LHCN-M2 (cell line): ENCODE measurements around the gene OR52A5. TPM values are rescaled to one million over a fixed set of nuclear protein-coding genes. Genes with fewer than 3 reads are reported as not detected.
"Not testable (repeated sequence)": the region's sequence is repeated elsewhere in the genome, so short reads cannot be mapped to it uniquely, and the experiment has no call there.

Source experiments
- DNase-seq: peaks from one replicate; pipeline ENCODE4 v3.0.0-alpha.2; 2012; ENCODE audit warnings: low read depth
- polyA plus RNA-seq: library from polyadenylated mRNA; unstranded; fragments of >200 nt; gene quantifications from one replicate; pipeline ENCODE4 v1.2.1, GENCODE V29; 2012; ENCODE audit warnings: missing spikeins
- total RNA-seq: library from RNA; depleted of rRNA; stranded (reverse); fragments of >200 nt; gene quantifications from 2 replicates; pipeline ENCODE4 v1.2.3, GENCODE V29; 2014; rRNA removed

OR52A5 gene
- not detected in 2 replicates for total RNA-seq
- not detected for polyA plus RNA-seq

- DNase-seq, result no peak
Measured at GRCh38 chr11:5137996-5138395, at the start of gene OR52A5. Gene OR52A5, minus strand, starts transcription at chr11:5138356. Its CDS starts 5,714 bp downstream, at chr11:5132642.

DNA sequence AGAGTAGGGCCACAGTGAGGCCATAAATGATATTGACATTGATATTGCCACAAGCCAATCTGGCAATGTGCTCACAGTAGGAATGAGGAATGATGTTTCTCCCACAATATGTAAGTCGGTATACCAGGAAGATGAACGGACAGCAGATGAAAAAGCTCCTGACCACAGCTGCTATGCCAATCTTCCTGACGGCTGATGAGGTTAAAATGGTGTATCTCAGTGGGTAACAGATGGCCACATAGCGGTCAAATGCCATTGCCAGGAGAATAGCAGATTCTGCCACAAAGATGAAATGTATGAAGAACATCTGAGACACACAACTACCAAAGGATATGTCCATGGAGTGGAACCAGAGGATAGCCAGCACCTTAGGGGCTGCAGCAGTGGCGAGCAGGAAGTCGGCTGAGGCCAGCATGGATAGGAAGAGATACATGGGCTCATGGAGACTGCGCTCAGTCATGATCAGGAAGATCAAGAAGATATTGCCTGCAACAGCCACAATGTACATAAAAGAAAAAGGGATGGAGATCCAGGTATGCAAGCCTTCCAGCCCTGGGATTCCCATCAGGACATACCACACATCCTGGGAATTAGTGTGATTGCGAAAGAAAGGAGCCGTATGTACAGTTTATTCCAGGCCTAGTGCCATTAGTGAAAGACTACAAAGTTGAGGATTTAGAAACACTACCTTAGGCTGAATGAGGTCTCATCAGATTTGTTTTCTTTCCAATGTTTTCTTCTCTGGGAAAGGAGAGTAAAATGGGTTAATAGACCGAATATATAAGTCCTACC is 40.1 kb upstream of the OR52A5 start:
- DNase-seq, result peak; percentile 5

DNA sequence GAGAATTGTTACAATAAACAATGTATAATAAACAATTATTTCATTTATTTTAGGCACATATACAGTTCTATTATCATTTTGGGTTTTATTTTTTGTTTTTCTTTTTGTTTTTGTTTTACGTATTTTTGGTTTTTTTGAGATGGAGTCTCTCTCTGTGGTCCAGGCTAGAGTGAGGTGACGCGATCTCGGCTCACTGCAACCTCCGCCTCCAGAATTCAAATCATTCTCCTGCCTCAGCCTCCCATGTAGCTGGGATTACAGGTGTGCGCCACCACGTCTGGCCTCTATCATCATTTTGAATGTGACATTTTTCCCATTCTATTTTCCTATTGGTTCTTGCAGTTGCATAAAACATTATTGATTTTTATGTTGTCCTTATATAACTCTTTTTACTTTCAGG is 36.8 kb upstream of the OR52A5 start:
- no peak for DNase-seq

- no peak for DNase-seq
Measured at GRCh38 chr11:5171856-5172255, 33.7 kb upstream of the OR52A5 start.

GRCh38 chr11:5165898-5166297 is 27.7 kb upstream of the OR52A5 start:
- not testable (repeated sequence) for DNase-seq

- not testable (repeated sequence) for DNase-seq
Measured at GRCh38 chr11:5164807-5165206, 26.7 kb upstream of the OR52A5 start.

DNA sequence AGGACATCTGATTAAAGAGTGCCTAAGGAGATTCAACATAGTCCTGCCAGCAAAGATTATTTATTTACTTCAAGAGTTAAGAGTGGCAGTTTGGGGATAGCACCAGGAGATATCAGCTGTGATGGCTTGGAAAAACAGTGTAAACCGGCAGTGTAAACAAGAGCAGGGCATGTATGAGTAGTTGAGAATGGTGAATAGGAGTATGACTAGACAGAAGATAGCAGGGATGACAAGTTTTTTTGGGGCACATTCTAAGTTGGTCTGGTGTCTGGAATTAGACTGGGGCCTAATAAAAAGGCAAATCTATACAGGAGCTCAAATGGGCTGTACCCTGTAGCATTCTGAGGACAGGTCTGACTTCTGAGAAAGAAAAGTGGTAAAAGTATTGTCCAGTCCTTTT is 22.9 kb upstream of the OR52A5 start:
- not testable (repeated sequence) for DNase-seq

- DNase-seq, result not testable (repeated sequence)
Measured at GRCh38 chr11:5160217-5160616, 22.1 kb upstream of the OR52A5 start.

GRCh38 chr11:5159806-5160205 is 21.6 kb upstream of the OR52A5 start:
- DNase-seq, result no peak

- no peak for DNase-seq
Measured at GRCh38 chr11:5154657-5155056, 16.5 kb upstream of the OR52A5 start, which contains the start of gene OR52A1. Gene OR52A1, minus strand, starts transcription at chr11:5154757. Its CDS starts 2,388 bp downstream, at chr11:5152369.

- DNase-seq, result no peak
Measured at GRCh38 chr11:5153574-5154431, 15.6 kb upstream of the OR52A5 start.

GRCh38 chr11:5151713-5152153 is 13.6 kb upstream of the OR52A5 start:
- no peak for DNase-seq

DNA sequence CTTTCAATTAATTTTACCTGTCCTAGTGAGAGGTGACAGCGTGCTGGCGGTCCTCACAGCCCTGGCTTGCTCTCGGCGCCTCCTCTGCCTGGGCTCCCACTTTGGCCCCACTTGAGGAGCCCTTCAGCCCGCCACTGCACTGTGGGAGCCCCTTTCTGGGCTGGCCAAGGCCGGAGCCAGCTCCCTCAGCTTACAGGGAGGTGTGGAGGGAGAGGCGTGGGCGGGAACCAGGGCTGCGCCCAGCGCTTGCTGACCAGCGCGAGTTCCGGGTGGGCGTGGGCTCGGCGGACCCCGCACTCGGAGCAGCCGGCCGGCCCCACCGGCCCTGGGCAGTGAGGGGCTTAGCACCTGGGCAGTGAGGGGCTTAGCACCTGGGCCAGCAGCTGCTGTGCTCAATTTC is 6.0 kb upstream of the OR52A5 start:
- not testable (repeated sequence) for DNase-seq

GRCh38 chr11:5137014-5137413 is 1.1 kb downstream of the OR52A5 start:
- no peak for DNase-seq

DNA sequence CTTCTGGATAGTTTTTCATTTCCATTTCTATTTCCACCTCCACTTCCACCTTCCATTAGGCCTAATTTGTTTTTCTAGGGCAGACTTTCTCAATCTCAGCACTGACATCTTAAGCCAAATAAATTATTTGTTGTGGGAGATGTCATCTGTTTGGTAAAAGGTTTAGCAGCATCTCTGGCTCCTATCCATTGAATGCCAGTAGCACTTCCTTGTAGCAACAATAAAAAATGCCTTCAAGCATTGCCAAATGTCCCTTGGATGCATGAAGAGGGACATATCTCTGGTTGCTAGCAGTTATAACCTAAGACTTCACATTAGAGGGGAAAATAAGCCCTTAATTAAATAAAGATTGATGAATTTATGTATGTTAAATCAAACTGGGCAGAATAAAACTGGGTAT is 1.9 kb downstream of the OR52A5 start:
- DNase-seq, result no peak

DNA sequence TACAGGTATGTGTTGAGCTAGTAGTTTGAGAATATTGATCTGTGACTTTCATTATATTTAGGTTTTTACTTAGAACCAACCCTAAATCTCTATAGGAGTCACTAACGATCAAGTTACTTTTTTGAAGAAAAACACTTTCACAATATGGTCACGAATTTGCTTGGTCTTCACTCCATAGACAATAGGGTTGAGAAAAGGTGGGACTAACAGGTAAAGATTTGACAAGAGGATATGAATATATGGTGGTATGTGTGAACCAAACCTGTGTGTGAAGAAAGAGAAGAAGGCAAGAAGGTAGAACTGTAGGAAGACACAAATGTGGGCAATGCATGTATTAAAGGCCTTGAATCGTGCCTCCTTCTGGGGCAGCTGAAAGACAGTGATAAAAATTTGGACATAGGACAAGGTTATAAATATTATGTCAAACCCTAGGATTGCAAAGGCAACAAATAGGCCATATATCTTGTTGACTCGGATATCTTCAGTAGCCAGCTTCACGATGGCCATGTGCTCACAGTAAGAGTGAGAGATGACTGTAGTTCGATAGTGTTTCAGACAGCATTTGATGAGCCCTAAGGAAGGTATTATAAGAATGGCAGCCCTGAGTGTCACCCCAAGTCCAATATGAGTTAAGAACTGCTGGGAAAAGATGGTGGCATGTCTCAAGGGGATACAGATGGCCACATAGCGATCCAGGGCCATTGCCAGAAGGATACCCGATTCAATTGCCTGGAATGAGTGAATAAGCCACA is 6.4 kb downstream of the OR52A5 start:
- DNase-seq, result no peak

GRCh38 chr11:5129457-5129877 is 8.7 kb downstream of the OR52A5 start:
- DNase-seq, result no peak

GRCh38 chr11:5124891-5125620 is 13.1 kb downstream of the OR52A5 start:
- DNase-seq, result no peak

DNA sequence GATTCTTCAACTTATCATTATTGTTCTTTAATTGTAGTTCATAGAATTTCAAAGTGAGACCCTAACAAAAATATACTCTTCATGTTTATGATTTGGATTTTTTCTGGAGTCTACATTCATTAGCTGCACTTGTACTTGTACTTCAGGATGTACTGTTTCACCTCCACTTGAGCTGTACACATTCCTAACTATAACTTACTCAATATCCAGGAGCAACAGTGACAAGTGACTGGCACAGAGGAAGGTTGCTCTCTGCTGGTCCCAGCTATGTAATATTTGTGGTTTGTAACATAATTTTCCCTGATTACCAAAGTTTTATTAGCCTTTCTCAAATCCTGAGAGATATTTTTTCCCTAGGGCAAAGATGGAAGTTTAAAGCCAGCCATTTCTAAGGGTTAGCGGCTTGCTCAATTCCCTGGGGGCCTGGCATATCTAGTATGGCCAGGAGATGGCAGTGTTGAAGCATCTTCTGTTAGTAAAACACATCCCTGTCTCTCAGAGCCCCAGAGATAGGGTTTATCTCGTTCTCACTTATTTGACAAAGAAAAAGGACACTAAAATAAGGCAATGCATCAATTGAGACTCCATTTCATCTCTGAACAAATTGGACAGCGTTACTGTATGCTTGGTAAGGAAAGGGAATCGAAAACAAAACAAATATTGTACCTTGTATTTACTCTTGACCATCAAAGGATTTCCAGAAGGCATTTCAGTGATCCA is 14.2 kb downstream of the OR52A5 start:
- DNase-seq, result peak; percentile 72

- no peak for DNase-seq
Measured at GRCh38 chr11:5118893-5119292, 19.3 kb downstream of the OR52A5 start.
